ENCODE measurements around the gene TMEM161A.

- no peak for TF ChIP-seq POLR2A (IDR thresholded peaks at IDR 0.05)
- TF ChIP-seq, protein P1, sequence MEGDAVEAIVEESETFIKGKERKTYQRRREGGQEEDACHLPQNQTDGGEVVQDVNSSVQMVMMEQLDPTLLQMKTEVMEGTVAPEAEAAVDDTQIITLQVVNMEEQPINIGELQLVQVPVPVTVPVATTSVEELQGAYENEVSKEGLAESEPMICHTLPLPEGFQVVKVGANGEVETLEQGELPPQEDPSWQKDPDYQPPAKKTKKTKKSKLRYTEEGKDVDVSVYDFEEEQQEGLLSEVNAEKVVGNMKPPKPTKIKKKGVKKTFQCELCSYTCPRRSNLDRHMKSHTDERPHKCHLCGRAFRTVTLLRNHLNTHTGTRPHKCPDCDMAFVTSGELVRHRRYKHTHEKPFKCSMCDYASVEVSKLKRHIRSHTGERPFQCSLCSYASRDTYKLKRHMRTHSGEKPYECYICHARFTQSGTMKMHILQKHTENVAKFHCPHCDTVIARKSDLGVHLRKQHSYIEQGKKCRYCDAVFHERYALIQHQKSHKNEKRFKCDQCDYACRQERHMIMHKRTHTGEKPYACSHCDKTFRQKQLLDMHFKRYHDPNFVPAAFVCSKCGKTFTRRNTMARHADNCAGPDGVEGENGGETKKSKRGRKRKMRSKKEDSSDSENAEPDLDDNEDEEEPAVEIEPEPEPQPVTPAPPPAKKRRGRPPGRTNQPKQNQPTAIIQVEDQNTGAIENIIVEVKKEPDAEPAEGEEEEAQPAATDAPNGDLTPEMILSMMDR (IDR thresholded peaks at IDR 0.05): no peak
- TF ChIP-seq EP300 (IDR thresholded peaks at IDR 0.05; ENCODE audit: low read depth): no peak
Observed at GRCh38 chr19:19145281-19145680, 7.0 kb upstream of the TMEM161A start.
